PC-3 (cell line): ENCODE measurements around the gene SH3RF3. TPM values are rescaled to one million over a fixed set of nuclear protein-coding genes. Genes with fewer than 3 reads are reported as not detected.

Experiments used
- ATAC-seq: fragments of 200-7000 bp; cut with Tn5 transposase; 2 replicates; pipeline ENCODE4 v1.9.1; 2020; ENCODE audit warnings: mild to moderate bottlenecking, moderate library complexity
- BruUV-seq: library from RNA; stranded (reverse); fragments of 400-500 nt; replicated peaks from 2 replicates; lab custom pipeline; 2021; lab: Mats Ljungman, UMichigan
- CTCF ChIA-PET: fragments of 300-600 bp; sonication (Branson Sonifier 250); formaldehyde crosslinking; loops from one replicate; lab custom pipeline; 2022; ENCODE audit warnings: antibody characterized with exemption; lab: Charles Lee
- POLR2A ChIA-PET: fragments of 300-600 bp; sonication (Branson Sonifier 250); formaldehyde crosslinking; loops from one replicate; lab custom pipeline; 2022; ENCODE audit warnings: antibody characterized with exemption; ENCODE audit not compliant: unreplicated experiment; lab: Charles Lee
- DNase-seq: peaks from one replicate; pipeline ENCODE4 v3.0.0-alpha.2; 2015
- H2AFZ ChIP-seq: fragments of 300-600 bp; sonication (generic); 2 replicates; pipeline ENCODE4 v1.6.0; 2016; ENCODE audit warnings: antibody characterized with exemption, low read length
- H3F3A ChIP-seq: fragments of 300-600 bp; sonication (generic); one replicate; pipeline ENCODE4 v1.6.0; 2017; ENCODE audit warnings: antibody characterized with exemption, low read length, control low read depth, mild to moderate bottlenecking; ENCODE audit not compliant: unreplicated experiment
- H3K27ac ChIP-seq: fragments of 300-600 bp; sonication (generic); 2 replicates; pipeline ENCODE4 v1.5.1; 2016; ENCODE audit warnings: mild to moderate bottlenecking, low read length
- H3K27me3 ChIP-seq: fragments of 300-600 bp; sonication (generic); 2 replicates; pipeline ENCODE4 v1.6.1; 2016; ENCODE audit warnings: low read length, mixed read lengths
- H3K36me3 ChIP-seq: fragments of 300-600 bp; sonication (generic); 2 replicates; pipeline ENCODE4 v1.6.1; 2016; ENCODE audit warnings: low read depth, mixed run types, low read length, mixed read lengths
- H3K4me1 ChIP-seq: fragments of 300-600 bp; sonication (generic); 2 replicates; pipeline ENCODE4 v1.5.1; 2016; ENCODE audit warnings: low read length; ENCODE audit not compliant: insufficient read depth
- H3K4me2 ChIP-seq: fragments of 300-600 bp; sonication (generic); 2 replicates; pipeline ENCODE4 v1.6.0; 2016; ENCODE audit warnings: low read length
- H3K4me3 ChIP-seq: fragments of 300-600 bp; sonication (generic); 2 replicates; pipeline ENCODE4 v1.5.1; 2016; ENCODE audit warnings: mild to moderate bottlenecking, low read length, mixed read lengths
- H3K79me2 ChIP-seq: fragments of 300-600 bp; sonication (generic); 2 replicates; pipeline ENCODE4 v1.6.1; 2017; ENCODE audit warnings: low read length, mixed read lengths
- H3K9ac ChIP-seq: fragments of 300-600 bp; sonication (generic); 2 replicates; pipeline ENCODE4 v1.6.0; 2016; ENCODE audit warnings: mild to moderate bottlenecking, low read length
- H3K9me2 ChIP-seq: fragments of 300-600 bp; sonication (generic); replicated peaks from 2 replicates; pipeline ENCODE4 v1.6.1; 2016; ENCODE audit warnings: mixed run types, low read length, mixed read lengths
- H3K9me3 ChIP-seq: fragments of 300-600 bp; sonication (generic); 2 replicates; pipeline ENCODE4 v1.6.1; 2016; ENCODE audit warnings: low read length, mixed read lengths
- H4K20me1 ChIP-seq: fragments of 300-600 bp; sonication (generic); 2 replicates; pipeline ENCODE4 v1.6.1; 2016; ENCODE audit warnings: low read length, mixed read lengths
- EZH2 ChIP-seq: fragments of 300-600 bp; sonication (generic); IDR thresholded peaks from one replicate; pipeline ENCODE4 v1.6.1; 2017; ENCODE audit warnings: antibody characterized with exemption, mild to moderate bottlenecking, low read length; ENCODE audit not compliant: unreplicated experiment
- EZH2phosphoT487 ChIP-seq: fragments of 300-600 bp; sonication (generic); IDR thresholded peaks from 2 replicates; pipeline ENCODE4 v1.6.1; 2018; ENCODE audit warnings: mild to moderate bottlenecking, antibody characterized with exemption, low read length, borderline replicate concordance
- intact Hi-C: fragments of 100-400 bp; cut with micrococcal nuclease; formaldehyde crosslinking; loops from 2 replicates; pipeline ENCODE4 v1.9.0; 2023
- total RNA-seq: library from RNA; depleted of rRNA; stranded (reverse); fragments of >200 nt; gene quantifications from 2 replicates; pipeline ENCODE4 v1.2.3, GENCODE V29; 2014
- TF ChIP-seq, protein P1 (sequence below): fragments of 300-600 bp; sonication (generic); conservative IDR thresholded peaks from 2 replicates; pipeline ENCODE4 v1.5.1; 2017; ENCODE audit warnings: antibody characterized with exemption, low read depth, mild to moderate bottlenecking, low read length

Gene SH3RF3
- total RNA-seq, 1 experiment from 2014 or later = 11.7 TPM

DNA sequence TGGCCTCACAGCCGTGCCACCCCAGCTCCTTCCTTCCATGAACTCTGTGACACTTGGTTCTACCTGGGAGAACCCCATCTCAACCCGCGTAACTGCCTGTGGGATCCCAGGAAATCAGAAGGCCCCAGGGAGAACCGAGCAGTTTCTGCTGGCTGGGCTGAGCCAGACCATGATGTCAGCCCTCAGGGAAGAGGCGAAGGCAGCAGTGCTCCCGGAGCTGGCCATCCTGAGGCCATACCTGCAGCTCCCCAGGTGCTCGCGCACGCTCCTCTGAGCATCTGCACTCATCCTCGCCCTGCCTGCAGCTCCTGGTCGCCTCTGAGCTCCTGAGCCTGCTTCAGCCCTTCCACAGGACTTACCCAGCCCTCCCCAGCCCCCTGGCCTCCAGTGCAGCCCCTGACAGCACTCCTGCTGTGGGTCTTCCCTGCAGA lies 298.7 kb downstream of the SH3RF3 start:
- intact Hi-C loops = no loop called here

DNA sequence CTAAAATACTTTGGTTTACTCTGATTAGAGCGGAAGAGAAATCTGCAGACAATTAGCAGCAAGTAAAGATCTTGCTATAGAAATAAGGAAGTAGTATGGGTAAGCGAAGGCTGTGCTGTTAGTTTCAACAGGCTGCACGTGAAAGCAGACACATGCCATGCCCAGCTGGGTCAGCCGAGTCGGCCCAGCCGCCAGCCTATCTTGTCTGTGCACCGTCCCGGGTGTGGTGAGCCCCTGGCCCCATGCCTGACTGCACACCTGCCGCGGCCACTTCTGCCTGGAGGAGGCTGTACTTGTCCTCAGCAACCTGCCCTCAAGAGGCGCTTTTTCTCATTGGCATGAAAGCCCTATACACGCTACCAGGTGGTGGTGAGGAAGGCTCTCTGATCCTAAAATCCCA lies 299.3 kb downstream of the SH3RF3 start:
- H3K79me2 ChIP-seq = no peaks in the 10 kb centered on the region
- no TSS peak for BruUV-seq
- no peaks in the 10 kb centered on the region for H3K27me3 ChIP-seq
- no peaks in the 10 kb centered on the region for H3K9me2 ChIP-seq
- H3K27ac ChIP-seq = no peak overlapping the region
- no peaks in the 10 kb centered on the region for H3F3A ChIP-seq
- no peak overlapping the region for H3K9ac ChIP-seq
- CTCF ChIA-PET = no interaction called here
- DNase-seq = no peak
- no peaks in the 10 kb centered on the region for H3K36me3 ChIP-seq
- no peaks in the 10 kb centered on the region for H4K20me1 ChIP-seq
- TF ChIP-seq EZH2phosphoT487 (no peak), EZH2 (no peak)
- TF ChIP-seq, protein P1, sequence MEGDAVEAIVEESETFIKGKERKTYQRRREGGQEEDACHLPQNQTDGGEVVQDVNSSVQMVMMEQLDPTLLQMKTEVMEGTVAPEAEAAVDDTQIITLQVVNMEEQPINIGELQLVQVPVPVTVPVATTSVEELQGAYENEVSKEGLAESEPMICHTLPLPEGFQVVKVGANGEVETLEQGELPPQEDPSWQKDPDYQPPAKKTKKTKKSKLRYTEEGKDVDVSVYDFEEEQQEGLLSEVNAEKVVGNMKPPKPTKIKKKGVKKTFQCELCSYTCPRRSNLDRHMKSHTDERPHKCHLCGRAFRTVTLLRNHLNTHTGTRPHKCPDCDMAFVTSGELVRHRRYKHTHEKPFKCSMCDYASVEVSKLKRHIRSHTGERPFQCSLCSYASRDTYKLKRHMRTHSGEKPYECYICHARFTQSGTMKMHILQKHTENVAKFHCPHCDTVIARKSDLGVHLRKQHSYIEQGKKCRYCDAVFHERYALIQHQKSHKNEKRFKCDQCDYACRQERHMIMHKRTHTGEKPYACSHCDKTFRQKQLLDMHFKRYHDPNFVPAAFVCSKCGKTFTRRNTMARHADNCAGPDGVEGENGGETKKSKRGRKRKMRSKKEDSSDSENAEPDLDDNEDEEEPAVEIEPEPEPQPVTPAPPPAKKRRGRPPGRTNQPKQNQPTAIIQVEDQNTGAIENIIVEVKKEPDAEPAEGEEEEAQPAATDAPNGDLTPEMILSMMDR = no peak
- H3K4me2 ChIP-seq = no peak overlapping the region
- POLR2A ChIA-PET = no interaction called here
- intact Hi-C loops = no loop called here
- H2AFZ ChIP-seq = no peak overlapping the region
- H3K9me3 ChIP-seq = no peaks in the 10 kb centered on the region
- no peaks in the 10 kb centered on the region for H3K4me1 ChIP-seq
- ATAC-seq = no peak
- H3K4me3 ChIP-seq = no peak overlapping the region

More for the DNA sequence above, 298.7 kb downstream of the SH3RF3 start:
- H3K9me2 ChIP-seq = no peaks in the 10 kb centered on the region
- no peaks in the 10 kb centered on the region for H3F3A ChIP-seq
- no peak for DNase-seq
- H3K4me2 ChIP-seq = no peak overlapping the region
- H3K27me3 ChIP-seq = no peaks in the 10 kb centered on the region
- BruUV-seq = no TSS peak
- H2AFZ ChIP-seq = no peak overlapping the region
- TF ChIP-seq EZH2phosphoT487 (no peak), EZH2 (no peak)
- TF ChIP-seq, protein P1 = no peak
- no peaks in the 10 kb centered on the region for H3K79me2 ChIP-seq
- no peak overlapping the region for H3K4me3 ChIP-seq
- H3K36me3 ChIP-seq = no peaks in the 10 kb centered on the region
- CTCF ChIA-PET = no interaction called here
- no peaks in the 10 kb centered on the region for H4K20me1 ChIP-seq
- no peaks in the 10 kb centered on the region for H3K4me1 ChIP-seq
- H3K27ac ChIP-seq = no peak overlapping the region
- no peak overlapping the region for H3K9ac ChIP-seq
- no peaks in the 10 kb centered on the region for H3K9me3 ChIP-seq
- no peak for ATAC-seq
- POLR2A ChIA-PET = no interaction called here

DNA sequence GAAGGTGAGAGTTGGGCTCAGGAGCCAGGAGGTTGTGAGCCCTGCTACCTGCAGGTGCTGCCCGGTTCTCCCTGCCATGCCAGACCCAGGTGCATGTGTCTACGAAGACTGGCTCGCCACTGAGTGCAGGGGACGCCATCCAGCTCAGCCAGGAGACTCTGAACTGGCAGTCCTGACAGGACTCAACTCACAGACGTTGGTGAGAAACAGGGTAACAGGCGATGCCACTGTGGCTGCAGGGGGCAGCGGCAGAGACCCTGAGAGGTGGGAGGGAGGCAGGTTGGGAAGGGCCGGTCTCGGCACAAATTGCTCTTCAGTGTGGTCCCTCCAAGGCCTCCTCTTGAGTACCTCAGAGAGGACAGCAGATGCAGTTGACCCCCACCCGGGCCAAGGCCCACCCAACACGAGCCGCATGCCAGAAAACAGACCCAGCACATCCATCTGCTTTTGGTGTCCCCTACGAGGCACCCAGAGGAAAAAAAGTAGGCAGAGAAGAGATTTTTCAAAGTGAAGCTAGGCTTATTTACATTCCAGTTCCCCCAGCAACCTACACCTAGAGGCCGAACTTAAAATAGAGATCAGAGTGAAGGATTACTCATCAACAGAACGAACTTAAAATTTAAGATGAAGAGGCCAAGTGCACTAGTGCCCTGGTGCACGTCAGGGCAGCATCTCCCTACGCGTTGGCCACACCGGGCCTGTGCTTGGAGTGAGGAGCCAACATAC lies 300.0 kb downstream of the SH3RF3 start:
- Histone ChIP-seq H3K79me2 (no peaks in the 10 kb centered on the region), H2AFZ (no peak overlapping the region), H3K9me2 (no peaks in the 10 kb centered on the region), H3K27ac (no peak overlapping the region), H3F3A (no peaks in the 10 kb centered on the region), H3K9me3 (no peaks in the 10 kb centered on the region), H3K4me3 (no peak overlapping the region), H3K27me3 (no peaks in the 10 kb centered on the region), H3K4me1 (no peaks in the 10 kb centered on the region), H3K36me3 (no peaks in the 10 kb centered on the region), H3K4me2 (no peak overlapping the region), H3K9ac (no peak overlapping the region), H4K20me1 (no peaks in the 10 kb centered on the region)
- intact Hi-C loops = no loop called here
- no peak for ATAC-seq
- ChIA-PET CTCF (no interaction called here), POLR2A (no interaction called here)
- TF ChIP-seq EZH2phosphoT487 (no peak), EZH2 (no peak)
- TF ChIP-seq, protein P1 = no peak
- BruUV-seq = no TSS peak
- no peak for DNase-seq
